ENCODE results near the gene BOC.
A peak's percentile ranks its signal among the peaks of the same experiment; 100 is the strongest.

Gene BOC

DNA sequence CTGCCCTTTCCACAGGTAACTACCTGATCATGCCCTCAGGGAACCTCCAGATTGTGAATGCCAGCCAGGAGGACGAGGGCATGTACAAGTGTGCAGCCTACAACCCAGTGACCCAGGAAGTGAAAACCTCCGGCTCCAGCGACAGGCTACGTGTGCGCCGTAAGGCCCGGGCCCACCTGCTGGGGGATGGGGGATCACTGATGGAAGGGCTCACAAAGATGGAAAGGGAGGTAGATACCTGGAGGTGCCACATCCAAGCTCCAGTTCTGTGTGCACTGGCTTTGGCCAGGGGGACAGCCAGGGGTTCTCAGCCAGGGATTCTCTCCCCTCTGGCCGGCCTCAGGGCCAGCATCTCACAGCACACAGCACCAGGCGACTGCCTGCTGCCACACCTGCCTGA, 59.4 kb downstream of the BOC start:
- no peak for DNase-seq

DNA sequence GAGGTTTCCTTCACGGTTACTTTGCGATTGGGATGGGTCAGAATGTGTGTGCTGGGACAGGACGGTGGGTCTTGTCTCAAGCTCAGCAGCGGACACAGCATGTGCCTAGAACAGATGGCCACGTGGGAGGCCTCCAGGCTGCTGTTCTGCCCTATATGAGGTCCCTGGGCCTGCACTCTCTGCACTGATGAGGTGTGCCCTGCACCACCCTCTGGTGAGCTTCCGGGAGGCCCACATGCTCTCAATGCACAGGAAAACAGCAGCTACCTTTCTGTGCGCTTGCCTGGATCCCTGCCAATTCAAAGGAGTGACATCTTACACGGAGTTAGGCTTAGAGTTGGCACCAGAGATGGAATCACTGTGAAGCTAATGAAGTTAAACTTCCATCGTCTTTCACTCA, 59.8 kb downstream of the BOC start:
- peak in 1 of 14 donors; percentile 11 for DNase-seq

DNA sequence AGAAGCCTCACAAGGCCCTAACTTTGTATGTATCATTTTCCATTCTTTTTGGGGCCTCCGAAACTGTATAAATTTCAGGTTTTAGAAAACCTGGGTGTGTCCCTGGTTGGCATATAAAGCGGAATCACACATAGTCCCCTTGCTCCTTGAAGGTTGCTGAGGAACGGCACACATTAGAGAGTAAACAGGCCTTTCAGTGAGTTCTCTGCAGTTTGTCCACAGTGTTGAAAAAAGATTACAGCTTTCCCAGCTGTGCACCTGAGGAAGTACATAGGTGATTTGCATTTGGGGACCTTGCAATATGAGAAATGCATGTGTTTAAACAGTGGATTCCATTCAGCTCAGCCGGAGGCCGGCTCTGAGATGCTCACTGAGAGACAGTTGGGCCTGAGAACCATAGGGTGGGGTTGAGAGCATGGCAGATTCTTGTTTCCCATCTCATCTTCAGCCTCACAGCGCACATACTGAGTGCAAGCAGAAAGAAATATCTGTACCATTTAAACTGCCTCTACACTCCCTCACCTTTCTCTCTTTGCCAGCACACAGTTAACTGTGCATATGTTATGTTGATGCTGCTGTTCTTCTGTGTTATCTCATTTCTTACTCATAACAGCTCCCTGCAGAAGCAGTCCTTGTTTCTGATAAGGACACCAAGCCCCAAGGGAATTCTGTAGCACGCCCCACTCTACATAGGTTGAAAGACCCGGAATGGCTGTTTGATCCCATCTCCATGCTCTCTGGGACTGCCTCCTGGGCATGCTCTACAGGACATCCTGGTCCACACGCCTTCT, 60.4 kb downstream of the BOC start:
- DNase-seq = no peak

DNA sequence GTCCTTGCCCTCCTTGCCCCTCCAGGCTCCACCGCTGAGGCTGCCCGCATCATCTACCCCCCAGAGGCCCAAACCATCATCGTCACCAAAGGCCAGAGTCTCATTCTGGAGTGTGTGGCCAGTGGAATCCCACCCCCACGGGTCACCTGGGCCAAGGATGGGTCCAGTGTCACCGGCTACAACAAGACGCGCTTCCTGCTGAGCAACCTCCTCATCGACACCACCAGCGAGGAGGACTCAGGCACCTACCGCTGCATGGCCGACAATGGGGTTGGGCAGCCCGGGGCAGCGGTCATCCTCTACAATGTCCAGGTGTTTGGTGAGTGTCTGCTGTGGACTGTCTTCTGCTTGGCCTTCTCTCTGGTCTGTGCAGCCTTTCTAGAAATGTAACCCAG, 61.0 kb downstream of the BOC start:
- DNase-seq = no peak

DNA sequence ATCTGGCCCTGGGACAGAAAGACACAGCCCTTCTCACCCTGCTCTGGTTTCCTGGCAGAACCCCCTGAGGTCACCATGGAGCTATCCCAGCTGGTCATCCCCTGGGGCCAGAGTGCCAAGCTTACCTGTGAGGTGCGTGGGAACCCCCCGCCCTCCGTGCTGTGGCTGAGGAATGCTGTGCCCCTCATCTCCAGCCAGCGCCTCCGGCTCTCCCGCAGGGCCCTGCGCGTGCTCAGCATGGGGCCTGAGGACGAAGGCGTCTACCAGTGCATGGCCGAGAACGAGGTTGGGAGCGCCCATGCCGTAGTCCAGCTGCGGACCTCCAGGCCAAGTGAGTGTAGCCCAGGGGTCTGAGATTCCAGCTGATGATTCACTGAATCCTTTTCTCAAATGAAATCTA, 61.7 kb downstream of the BOC start:
- DNase-seq = no peak

DNA sequence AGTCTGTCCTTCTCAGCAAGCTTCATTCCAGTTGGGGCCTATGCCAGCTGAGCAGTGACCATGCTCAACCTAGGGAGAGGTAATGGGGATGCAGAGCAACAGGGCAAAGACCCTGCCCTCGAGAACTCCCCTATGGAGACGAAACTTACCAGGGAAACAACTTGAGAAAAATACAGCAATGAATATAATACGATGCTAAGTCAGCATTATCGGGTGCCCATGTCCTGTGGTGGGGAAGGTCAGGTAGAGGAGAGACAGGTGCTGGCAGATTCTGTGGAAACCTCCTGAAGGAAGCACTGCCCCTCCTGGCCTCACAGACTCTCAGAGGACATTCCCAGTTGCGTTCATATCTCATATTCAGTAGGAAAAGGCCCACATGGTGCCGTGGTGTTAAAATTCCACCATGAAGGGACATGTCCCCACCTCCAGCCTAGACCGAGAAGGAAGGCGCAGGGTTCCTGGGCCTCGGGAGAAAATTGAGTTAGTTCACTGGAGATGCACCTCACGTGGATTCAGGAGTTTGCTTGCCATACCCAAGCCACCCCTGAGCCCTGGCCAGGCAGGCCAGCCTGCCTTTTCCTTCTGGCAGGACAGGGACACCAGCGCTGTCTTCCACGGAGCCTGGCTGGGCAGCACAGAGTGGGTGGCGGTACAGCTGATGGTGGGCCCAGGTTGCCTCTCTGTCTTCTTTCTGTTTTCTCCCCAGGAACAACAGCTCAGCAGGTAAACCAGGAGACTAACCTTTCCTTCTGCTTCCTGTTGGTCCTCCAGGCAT, 62.4 kb downstream of the BOC start:
- DNase-seq = no peak

DNA sequence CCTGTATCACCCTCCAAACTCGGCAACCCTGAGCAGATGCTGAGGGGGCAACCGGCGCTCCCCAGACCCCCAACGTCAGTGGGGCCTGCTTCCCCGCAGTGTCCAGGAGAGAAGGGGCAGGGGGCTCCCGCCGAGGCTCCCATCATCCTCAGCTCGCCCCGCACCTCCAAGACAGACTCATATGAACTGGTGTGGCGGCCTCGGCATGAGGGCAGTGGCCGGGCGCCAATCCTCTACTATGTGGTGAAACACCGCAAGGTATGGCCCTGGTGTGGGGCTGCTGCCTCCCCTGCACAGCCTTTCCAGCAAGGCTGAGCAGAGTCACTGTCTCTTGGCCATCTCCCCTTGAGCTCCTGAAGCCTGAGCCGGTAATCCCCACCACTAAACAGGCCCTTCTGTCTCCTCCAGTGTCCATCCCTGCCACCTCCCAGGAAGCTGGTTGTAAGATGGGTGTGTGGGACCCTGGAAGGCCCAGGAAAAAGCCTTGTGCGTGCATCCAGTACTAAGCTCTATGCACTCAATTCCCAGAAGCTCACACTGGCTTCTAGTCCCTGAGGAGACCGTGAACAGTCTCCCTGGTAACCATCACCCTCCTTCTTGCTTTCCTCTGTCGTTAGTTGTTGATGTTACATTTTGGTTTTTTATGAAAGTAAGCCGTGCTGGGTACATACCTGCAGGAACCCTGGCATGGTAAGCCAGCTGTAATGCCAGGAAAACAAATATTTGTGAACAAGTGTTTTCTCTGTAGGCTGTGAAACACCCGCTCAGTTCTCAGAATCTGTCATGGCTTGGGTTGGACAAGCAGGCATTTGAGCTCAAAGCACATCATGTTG, 63.3 kb downstream of the BOC start:
- no peak for DNase-seq

DNA sequence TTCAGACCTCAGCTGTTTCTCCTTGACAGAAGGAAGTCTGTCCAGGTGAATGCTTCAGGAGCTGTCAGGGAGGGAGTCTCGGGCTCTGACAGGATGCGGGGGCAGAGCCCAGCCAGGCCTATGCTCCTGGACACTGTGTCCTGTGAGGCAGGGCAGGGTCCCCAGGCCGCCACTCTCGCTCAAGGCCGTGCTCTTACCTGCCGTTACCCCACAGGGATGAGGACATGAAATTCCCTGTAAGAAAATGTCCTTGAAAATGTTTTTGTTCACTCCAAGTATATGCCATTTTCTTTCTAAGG, 63.9 kb downstream of the BOC start:
- no peak for DNase-seq

DNA sequence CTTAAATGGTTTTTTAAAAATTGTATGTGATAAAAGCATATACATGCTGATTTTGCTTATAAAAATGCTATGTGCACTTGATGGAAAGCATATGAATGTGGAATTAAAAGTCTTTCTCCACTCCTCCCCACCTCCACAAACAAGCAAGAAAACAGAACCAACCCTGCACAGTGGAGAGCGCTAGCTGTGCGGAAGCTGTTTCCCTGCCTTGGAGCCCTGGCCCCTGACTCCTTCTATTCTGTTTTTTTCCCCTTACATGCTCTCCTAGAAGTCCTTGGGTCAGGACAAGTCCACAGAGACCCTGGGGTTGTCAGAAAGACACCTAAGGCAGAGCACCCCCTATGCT, 64.2 kb downstream of the BOC start:
- no peak for DNase-seq

DNA sequence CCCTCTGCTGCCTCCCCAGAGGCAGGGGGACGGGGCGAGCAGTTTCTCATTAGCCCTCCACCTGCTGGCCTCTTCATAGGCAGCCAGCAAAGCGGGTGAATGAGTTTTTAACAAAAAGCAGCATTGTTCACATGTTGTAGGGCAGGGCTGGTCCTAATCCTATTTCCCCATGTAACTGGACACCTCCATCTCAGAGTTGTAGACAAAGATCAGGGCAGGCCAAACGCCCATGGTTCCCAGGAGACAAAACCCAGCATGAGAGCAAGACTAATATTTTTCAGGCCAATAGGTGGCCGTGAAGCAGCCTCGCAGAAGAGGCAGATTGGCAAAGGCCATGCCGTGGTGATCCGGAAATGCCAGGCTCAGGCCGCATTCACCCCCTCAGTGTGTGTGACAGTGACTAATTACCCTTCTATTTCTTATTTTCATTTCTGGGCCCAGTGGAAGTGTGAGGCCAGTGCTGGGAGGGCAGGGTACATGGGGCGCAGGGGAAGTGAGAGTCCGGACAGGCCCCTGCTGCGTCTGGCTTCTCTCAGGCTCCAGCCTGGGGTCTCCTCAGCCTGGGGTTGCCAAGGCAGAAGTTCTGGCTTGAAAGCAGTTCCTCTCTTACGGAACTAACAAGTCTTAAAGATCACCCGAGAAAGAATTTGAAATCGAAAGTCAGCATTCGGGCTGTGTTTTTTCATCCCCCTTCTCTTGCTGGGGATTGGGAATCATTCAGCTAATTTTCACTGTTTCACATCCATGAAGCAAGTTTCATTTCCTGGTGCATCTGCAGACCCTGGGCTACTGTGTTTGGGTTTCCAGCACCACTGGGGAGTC, 64.8 kb downstream of the BOC start:
- peak in 11 of 14 donors; percentile 31 to 78 (median 56) for DNase-seq

DNA sequence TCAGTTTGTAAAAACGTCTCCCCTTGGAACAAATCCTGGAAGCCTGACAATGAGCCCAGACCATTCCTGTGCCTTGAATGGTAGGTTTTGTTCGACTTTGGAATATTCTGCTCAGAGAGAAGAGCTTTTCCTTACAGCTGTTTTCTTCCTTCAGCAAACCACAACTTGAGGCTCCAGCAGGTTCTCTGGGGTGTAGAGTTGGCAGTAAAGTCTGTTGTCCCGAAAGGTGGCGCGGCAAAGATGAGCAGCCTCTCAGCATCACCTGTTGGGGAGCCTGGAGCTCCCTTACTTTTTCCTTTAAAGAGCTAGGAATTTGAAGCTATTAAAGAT, 65.4 kb downstream of the BOC start:
- DNase-seq = peak in 1 of 14 donors; percentile 52

DNA sequence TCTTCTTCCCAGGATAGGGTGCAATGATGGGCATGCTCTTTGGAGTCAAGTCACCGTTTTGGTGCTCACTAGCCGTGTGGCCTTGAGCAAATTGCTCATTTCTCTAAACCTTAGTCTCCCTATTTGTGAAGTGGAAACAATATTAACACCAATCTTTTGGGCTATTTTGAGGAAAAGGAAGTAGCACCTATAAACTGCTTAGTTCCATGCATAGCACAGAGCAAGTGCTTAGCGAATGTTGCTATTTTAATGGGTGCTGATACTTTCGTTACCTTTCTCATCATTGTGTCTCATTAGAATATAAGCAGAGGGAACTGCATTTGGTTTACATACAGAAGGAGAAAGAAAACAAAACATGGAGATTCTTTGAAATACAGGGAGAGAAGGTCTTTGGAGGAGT, 66.1 kb downstream of the BOC start:
- DNase-seq = no peak

DNA sequence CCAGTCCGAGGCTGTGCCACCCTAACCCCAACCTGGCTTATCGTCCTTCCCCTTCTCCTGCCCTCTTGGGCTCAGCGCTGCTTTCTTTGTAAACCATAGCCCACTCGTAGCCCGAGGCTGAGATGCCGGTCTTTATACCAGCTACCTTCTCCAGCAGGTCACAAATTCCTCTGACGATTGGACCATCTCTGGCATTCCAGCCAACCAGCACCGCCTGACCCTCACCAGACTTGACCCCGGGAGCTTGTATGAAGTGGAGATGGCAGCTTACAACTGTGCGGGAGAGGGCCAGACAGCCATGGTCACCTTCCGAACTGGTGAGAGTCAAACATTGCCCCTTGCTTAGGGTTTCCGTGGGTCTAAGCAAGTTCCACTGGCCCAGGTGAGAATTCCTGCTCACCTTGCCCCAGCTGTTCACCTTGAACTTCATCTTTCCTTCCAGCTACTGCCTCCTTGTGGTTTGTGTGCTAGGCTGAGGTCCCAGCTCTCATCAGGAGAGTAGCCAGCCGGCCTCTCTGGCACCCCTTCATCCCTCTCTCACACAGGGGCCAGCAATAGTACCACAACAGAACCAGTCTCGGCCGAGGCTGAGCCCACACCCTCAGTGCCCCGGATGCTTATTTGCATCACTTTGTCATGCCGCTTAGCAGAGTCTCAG, 66.7 kb downstream of the BOC start:
- peak in 2 of 14 donors; percentile 18 to 28 for DNase-seq

DNA sequence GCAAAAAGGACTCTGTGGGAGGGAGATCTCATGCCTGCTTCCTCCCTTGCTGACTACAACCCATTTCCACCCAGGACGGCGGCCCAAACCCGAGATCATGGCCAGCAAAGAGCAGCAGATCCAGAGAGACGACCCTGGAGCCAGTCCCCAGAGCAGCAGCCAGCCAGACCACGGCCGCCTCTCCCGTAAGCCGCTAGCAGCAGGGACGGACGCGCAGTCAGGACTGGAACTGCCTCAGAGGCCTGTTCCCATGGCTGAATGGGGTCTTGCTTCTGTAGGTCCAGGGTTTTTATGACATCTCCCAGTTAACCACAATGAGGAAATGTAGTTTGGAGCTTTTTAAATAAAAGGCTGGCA, 67.2 kb downstream of the BOC start:
- DNase-seq = no peak

DNA sequence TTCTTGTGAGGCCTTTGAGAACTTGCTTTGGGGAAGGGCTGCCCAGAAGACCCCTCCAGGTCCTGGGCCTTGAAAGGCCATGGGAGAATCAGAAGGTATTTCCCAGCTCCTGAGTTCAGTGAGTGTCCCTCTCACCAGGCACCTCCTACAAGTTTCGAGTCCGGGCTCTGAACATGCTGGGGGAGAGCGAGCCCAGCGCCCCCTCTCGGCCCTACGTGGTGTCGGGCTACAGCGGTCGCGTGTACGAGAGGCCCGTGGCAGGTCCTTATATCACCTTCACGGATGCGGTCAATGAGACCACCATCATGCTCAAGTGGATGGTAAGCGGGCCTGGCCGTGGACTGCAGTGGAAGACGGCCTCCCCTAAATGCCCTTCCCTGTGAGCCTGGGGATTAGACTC, 68.3 kb downstream of the BOC start:
- DNase-seq = no peak

DNA sequence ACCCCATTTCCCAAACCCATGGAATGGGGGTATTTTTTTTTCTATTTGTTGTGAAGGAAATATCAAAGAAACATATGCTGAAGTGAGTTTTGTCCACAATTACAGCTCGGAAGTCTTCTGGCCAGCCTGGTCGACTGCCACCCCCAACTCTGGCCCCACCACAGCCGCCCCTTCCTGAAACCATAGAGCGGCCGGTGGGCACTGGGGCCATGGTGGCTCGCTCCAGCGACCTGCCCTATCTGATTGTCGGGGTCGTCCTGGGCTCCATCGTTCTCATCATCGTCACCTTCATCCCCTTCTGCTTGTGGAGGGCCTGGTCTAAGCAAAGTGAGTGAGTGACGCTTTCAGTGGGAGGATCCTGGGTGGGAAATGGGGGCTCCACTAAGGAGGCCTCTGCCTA, 71.9 kb downstream of the BOC start:
- no peak for DNase-seq

DNA sequence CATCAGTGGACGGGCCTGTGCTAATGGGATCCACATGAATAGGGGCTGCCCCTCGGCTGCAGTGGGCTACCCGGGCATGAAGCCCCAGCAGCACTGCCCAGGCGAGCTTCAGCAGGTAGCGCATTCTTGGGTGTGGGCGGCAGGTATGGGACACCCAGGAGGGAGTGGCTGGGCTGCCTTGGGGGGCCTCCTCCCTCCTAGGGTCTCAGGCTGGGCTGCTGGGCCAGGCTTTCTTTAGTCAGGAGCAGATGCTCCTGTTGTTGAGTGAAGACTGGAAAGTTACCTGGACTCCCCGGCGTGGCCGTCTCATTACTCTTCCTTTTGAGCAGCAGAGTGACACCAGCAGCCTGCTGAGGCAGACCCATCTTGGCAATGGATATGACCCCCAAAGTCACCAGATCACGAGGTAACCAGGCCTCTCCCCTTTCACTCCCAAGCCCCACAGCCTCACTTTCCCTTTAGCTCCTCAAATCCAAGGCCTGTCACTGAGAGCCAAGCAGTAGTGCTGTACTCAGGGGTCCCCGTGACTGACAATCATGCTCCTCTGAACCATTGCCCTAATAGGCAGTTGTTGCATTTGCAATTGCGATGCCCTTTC, 73.2 kb downstream of the BOC start:
- no peak for DNase-seq

DNA sequence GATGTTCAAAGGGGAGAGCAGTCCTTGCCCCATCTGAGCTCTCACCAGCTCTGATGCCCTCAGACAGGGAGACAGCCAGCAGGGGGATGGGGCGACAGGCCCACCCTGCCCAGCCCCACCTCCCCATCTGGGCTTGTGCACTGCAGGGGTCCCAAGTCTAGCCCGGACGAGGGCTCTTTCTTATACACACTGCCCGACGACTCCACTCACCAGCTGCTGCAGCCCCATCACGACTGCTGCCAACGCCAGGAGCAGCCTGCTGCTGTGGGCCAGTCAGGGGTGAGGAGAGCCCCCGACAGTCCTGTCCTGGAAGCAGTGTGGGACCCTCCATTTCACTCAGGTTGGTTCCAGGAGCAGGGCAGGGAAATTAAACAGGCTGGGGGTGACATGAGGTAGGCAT, 73.9 kb downstream of the BOC start:
- no peak for DNase-seq

DNA sequence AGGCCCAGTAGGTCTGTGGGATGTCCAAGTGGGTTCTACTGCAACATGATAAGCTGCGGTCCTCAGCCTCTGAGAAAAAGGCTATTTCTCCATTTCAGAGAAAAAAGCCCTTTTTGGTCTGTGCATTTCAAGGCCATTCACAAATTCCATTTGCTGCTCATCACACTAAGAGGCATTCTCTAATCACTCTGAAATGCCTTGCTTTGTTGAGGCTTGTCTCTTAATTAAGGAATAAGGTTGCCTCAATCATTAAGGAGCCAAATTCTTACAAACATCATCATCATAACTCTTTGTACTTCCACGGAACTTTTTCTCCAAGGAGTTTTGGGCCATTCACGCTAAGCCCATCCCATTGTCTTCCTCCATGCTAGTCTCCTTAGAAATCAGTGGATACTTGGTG, 74.4 kb downstream of the BOC start:
- DNase-seq = no peak

DNA sequence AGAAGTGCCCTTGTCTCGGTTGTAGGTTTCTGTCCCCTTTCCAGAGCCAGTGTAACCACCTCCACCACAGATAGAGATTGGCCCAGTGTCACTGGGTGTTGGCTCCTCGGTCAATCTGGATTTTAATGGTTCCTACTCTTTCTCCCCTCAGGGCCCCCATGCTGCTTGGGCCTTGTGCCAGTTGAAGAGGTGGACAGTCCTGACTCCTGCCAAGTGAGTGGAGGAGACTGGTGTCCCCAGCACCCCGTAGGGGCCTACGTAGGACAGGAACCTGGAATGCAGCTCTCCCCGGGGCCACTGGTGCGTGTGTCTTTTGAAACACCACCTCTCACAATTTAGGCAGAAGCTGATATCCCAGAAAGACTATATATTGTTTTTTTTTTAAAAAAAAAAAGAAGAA, 75.2 kb downstream of the BOC start:
- DNase-seq = no peak

DNA sequence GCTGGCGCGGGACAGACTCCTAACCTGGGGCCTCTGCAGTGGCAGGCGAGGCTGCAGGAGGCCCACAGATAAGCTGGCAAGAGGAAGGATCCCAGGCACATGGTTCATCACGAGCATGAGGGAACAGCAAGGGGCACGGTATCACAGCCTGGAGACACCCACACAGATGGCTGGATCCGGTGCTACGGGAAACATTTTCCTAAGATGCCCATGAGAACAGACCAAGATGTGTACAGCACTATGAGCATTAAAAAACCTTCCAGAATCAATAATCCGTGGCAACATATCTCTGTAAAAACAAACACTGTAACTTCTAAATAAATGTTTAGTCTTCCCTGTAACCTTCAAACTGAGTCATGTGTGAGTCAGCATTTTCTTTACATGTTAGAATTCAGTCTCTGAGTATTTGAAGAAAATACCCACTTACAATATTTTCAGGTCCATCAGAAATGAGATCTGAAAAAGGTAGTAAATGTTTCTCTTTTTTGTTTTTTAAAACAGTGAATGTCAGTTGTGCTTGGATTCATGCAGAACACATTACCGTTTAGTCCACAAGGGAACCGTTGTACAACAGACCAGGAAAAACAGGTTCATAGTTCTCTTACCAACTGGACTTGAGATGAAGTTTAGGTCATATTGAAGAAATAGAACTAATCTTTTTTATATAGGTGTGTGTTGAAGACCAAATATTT, 75.9 kb downstream of the BOC start:
- DNase-seq = peak in 1 of 14 donors; percentile 66
